AG04450 (cell line): ENCODE results near the gene PICK1. TPM values are rescaled to one million over a fixed set of nuclear protein-coding genes. Genes with fewer than 3 reads are reported as not detected.

Experiments used
- CTCF ChIA-PET: fragments of 300-600, 350-600 bp; formaldehyde crosslinking; extraction: SDS; loops from one replicate; lab custom pipeline; 2022; ENCODE audit warnings: antibody characterized with exemption, inconsistent platforms; lab: Charles Lee
- POLR2A ChIA-PET: fragments of 350-600 bp; formaldehyde crosslinking; extraction: SDS; loops from one replicate; lab custom pipeline; 2021; ENCODE audit warnings: antibody characterized with exemption, inconsistent platforms; lab: Yijun Ruan, JAX
- DNase-seq: peaks from one replicate; pipeline ENCODE4 v3.0.0-alpha.2; 2011; ENCODE audit warnings: low read depth, low spot score
- H3K27ac ChIP-seq: one replicate; pipeline ENCODE4 v1.5.1; 2012; ENCODE audit warnings: low read depth, low read length, control low read depth
- H3K27me3 ChIP-seq: one replicate; pipeline ENCODE4 v1.6.0; 2012; ENCODE audit warnings: low read length; ENCODE audit not compliant: control insufficient read depth, insufficient read depth
- H3K4me3 ChIP-seq: 2 replicates; pipeline ENCODE4 v1.5.1; 2011; ENCODE audit warnings: mild to moderate bottlenecking, low read depth, low read length, control low read depth
- H3K9me3 ChIP-seq: 2 replicates; pipeline ENCODE4 v1.5.1; 2012; ENCODE audit warnings: low read length; ENCODE audit not compliant: control insufficient read depth, insufficient read depth
- polyA plus RNA-seq: library from polyadenylated mRNA; depleted of rRNA; stranded (reverse); fragments of >200 nt; gene quantifications from 2 replicates; pipeline ENCODE4 v1.2.3, GENCODE V29; 2011
- TF ChIP-seq, protein P1 (sequence below): IDR thresholded peaks from 2 replicates; pipeline ENCODE4 v1.5.1; 2011; ENCODE audit warnings: low read depth, low read length, control low read depth, inconsistent platforms

The PICK1 gene
- polyA plus RNA-seq, 1 experiment: 11.5 TPM

DNA sequence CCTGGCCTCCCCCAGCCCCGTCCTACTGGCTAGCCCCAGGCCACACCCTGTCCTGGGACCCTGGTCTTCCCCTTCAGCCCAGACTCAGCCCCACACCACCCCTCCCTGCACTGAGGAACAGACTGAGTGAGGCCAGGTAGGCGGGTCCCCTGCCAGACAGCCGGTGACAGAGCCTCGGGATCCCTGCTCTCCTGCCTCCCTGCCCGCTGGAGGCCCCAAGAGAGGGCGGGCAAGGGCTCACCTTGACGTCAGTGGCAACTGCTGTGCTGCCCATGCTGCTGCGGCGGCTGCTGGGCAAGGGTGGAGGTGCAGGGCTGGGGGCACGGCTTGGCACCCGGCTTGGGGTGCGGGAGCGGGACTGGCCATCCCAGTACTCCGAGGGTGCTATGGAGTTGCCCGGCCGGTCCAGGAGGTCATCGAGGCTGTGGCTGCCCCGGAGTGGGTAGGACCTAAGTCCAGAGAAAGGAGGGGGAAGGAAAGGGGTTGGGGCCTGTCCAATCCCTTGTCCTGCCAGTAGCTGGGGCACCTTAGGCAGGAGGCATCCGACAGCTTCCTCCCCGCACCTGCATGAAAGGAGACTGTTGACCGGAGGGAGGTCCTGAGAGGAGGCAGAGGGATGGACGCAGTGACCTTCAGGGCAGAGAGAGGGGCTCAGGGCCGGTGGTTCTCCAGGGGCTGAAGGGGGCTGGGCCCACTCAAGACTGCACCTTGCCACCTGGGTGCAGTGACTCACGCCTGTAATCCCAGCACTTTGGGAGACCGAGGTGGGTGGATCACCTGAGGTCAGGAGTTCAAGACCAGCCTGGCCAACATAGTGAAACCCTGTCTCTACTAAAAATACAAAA, 29.0 kb downstream of the PICK1 start:
- POLR2A ChIA-PET: no interaction called here
- DNase-seq: no peak

DNA sequence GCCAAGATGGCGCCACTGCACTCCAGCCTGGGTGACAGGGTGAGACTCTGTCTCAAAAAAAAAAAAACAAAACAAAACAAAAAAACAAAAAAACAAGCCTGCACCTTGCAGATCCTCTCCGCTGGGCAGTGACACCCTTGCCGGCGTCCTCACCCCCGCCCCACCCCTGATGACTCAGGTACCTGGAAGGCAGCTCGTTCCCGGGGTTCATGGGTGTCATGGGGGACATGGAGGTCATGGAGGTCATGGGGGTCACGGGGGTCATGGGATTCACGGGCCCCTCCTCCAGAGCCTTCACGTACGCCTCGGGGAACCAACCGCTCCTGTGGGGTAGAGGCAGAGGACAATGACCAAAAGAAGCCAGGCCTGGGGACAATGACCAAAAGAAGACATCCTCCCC, 29.7 kb downstream of the PICK1 start:
- DNase-seq: no peak
- CTCF ChIA-PET: interaction anchor here (1.0 kb wide), 1 partner anchor 28 kb away, joined by 3 read pairs; no protein-coding TSS in a partner anchor
- TF ChIP-seq, protein P1, sequence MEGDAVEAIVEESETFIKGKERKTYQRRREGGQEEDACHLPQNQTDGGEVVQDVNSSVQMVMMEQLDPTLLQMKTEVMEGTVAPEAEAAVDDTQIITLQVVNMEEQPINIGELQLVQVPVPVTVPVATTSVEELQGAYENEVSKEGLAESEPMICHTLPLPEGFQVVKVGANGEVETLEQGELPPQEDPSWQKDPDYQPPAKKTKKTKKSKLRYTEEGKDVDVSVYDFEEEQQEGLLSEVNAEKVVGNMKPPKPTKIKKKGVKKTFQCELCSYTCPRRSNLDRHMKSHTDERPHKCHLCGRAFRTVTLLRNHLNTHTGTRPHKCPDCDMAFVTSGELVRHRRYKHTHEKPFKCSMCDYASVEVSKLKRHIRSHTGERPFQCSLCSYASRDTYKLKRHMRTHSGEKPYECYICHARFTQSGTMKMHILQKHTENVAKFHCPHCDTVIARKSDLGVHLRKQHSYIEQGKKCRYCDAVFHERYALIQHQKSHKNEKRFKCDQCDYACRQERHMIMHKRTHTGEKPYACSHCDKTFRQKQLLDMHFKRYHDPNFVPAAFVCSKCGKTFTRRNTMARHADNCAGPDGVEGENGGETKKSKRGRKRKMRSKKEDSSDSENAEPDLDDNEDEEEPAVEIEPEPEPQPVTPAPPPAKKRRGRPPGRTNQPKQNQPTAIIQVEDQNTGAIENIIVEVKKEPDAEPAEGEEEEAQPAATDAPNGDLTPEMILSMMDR: no peak

More for the DNA sequence above, 29.0 kb downstream of the PICK1 start:
- no peak overlapping the region for H3K27ac ChIP-seq
- H3K4me3 ChIP-seq: no peak overlapping the region
- CTCF ChIA-PET: interaction anchor here (1.0 kb wide), 1 partner anchor 29 kb away, joined by 3 read pairs; no protein-coding TSS in a partner anchor
- peaks cover 51% of the 10 kb centered on the region for H3K27me3 ChIP-seq
- TF ChIP-seq, protein P1: no peak
- no peaks in the 10 kb centered on the region; the same call in 1 of the 2 replicates for H3K9me3 ChIP-seq

DNA sequence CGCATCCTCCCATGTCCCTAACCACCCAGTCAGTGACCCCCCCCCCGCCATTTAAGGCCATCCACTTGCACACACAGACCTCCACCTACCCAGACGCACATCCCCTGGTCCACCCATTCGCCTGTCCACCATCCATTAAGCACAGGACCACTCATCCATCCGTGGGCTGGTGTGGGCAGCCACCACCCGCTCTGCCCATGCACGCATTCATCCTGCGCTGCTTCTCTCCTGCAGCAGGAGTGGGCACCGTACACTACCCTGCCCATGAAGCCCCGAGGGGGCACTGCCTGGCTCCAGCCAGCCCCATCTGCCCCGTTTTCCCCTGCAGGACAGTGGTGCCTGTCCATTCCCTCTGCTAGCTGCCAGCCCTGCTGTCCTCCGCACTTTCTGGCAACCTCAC, 30.7 kb downstream of the PICK1 start:
- Histone ChIP-seq H3K9me3 (no peaks in the 10 kb centered on the region; the same call in 1 of the 2 replicates), H3K4me3 (no peak overlapping the region), H3K27me3 (peaks cover 44% of the 10 kb centered on the region), H3K27ac (no peak overlapping the region)
- CTCF ChIA-PET: no interaction called here
- TF ChIP-seq, protein P1: no peak
- no peak for DNase-seq
- POLR2A ChIA-PET: no interaction called here

More for the DNA sequence above, 29.7 kb downstream of the PICK1 start:
- Histone ChIP-seq H3K9me3 (no peaks in the 10 kb centered on the region; the same call in 1 of the 2 replicates), H3K27ac (no peak overlapping the region), H3K27me3 (peaks cover 48% of the 10 kb centered on the region), H3K4me3 (no peak overlapping the region)
- POLR2A ChIA-PET: no interaction called here

DNA sequence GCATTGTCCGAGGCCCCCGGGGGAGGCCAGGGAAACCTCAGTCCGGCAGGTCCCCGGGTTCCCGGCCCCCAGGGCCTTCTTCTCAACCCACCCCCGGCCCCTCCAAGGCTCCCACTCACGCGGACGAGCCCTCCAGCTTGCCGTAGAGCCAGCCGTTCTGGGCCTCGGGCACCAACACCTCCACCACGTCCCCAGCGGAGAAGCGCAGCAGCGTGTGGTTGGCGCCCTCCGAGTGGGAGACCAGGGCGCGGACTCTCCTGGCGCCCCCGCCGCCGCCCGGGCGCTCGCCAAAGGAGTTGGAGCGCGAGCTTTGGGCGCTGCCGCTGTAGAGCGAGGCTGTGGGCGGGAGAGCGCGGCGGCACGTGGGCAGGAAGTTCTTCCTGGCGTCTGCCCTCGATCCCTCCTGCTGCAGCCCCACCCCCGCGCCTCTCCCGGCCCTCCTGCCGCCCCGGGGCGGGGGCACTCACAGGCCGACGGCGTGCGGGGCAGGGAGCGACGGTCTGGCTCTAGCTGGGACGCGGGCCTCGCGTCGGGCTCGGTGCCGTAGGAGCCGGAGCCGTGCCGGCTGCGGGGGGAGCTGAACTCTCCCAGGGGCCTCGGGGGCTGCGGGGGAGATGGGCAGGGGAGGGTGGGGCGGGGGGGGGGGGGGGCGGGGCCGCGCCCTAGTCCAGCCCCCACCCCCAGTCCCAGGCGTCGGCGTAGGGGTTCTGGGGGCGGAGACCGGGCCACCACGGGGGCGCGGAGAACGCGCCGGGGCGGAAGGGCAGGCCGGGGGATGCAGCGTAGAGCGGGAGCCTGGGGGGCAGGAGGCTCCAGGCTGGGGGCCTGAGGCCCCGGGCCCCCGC, 31.6 kb downstream of the PICK1 start:
- ChIA-PET CTCF (interaction anchor here (1.8 kb wide), 1 partner anchor 26 kb away, joined by 11 read pairs; no protein-coding TSS in a partner anchor), POLR2A (no interaction called here)
- peaks cover 34% of the 10 kb centered on the region for H3K27me3 ChIP-seq

More for the DNA sequence above, 31.6 kb downstream of the PICK1 start:
- H3K27ac ChIP-seq: no peak overlapping the region
- no peaks in the 10 kb centered on the region; the same call in 1 of the 2 replicates for H3K9me3 ChIP-seq
- DNase-seq: no peak
- TF ChIP-seq, protein P1: no peak
- peak overlapping the region; percentile 13; the same call in 1 of the 2 replicates for H3K4me3 ChIP-seq
